ENCODE measurements around the gene CD2AP.

DNA sequence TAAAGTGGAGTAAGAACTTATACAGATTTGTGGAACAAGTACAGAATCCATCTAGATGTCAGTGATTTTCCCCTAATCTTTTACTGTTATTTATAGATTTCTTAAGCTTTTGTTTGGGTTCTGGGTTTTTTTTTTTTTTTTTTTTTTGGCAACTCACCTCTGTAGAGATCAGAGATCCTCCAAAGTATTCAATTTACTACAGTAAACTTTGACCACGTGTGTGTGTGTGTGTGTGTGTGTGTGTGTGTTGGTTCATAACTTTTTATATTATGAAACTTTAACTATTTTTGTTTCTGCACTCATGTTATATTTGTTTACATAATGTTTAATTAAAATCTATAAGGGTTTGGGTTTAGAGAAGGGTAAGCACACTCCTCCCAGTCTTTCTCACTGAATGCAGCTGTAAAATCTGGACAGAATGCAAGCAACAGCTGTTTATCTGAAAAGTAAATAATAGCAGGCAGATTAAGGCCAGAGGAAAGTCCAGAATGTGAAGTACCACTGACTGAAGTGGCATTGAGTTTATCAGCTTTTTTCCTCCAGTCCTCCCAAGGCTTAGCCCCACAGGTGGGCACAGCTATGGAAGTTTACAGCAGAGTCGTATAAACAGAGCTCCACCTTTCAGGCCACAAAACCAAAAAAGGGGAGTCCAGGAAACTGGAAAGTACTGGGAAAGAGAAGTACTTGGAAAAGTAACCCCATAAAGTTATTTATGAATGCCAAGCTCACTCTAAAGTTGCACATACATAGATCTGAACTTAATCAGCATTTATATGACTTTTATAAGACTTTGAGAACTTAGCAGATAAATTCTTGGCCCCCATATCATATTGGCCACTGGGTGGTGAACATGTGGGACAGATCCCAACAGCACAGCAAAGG lies 43.0 kb upstream of the CD2AP start:
- TF ChIP-seq, protein P1, sequence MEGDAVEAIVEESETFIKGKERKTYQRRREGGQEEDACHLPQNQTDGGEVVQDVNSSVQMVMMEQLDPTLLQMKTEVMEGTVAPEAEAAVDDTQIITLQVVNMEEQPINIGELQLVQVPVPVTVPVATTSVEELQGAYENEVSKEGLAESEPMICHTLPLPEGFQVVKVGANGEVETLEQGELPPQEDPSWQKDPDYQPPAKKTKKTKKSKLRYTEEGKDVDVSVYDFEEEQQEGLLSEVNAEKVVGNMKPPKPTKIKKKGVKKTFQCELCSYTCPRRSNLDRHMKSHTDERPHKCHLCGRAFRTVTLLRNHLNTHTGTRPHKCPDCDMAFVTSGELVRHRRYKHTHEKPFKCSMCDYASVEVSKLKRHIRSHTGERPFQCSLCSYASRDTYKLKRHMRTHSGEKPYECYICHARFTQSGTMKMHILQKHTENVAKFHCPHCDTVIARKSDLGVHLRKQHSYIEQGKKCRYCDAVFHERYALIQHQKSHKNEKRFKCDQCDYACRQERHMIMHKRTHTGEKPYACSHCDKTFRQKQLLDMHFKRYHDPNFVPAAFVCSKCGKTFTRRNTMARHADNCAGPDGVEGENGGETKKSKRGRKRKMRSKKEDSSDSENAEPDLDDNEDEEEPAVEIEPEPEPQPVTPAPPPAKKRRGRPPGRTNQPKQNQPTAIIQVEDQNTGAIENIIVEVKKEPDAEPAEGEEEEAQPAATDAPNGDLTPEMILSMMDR (IDR thresholded peaks at IDR 0.05) = no peak
- TF ChIP-seq POLR2A (IDR thresholded peaks at IDR 0.05) = no peak
